HepG2 (cell line): Measurements from ENCODE around the gene ANAPC10. TPM values are rescaled to one million over a fixed set of nuclear protein-coding genes. Genes with fewer than 3 reads are reported as not detected.

ENCODE experiments used
- ATAC-seq: fragments of 200-7000 bp; cut with Tn5 transposase; 3 replicates; pipeline ENCODE4 v1.9.1; 2020; ENCODE audit warnings: mild to moderate bottlenecking, moderate library complexity
- BruUV-seq: library from RNA; stranded (reverse); fragments of 400-500 nt; replicated peaks from 2 replicates; lab custom pipeline; 2021; lab: Mats Ljungman, UMichigan
- CTCF ChIA-PET: fragments of 300-600 bp; formaldehyde crosslinking; extraction: SDS; loops from one replicate; lab custom pipeline; 2021; ENCODE audit warnings: low total read pairs, inconsistent platforms, low intra/inter-chr PET ratio; lab: Yijun Ruan, JAX
- POLR2A ChIA-PET: fragments of 350-600 bp; sonication (Branson Sonifier 250); formaldehyde crosslinking; loops from one replicate; lab custom pipeline; 2020; ENCODE audit warnings: antibody characterized with exemption, inconsistent platforms; lab: Yijun Ruan, JAX
- DNase-seq: peaks from one replicate; pipeline ENCODE4 v3.0.0-alpha.2; 2015; ENCODE audit warnings: low spot score
- FAIRE-seq: peaks from 3 replicates; lab custom pipeline; 2011; peaks lifted over from hg19 to GRCh38; lab: Jason Lieb, UNC
- H2AFZ ChIP-seq: one replicate; pipeline ENCODE4 v1.6.1; 2011; ENCODE audit warnings: low read length, inconsistent platforms
- H3K27ac ChIP-seq: fragments of 300-600 bp; 3 replicates; pipeline ENCODE4 v1.8.0; 2011; ENCODE audit warnings: mixed run types, mild to moderate bottlenecking, mixed read lengths, low read length, inconsistent platforms; ENCODE audit not compliant: insufficient read depth; ENCODE audit errors: extremely low read length
- H3K27me3 ChIP-seq, 2 experiments: fragments of 200-600 bp in 1 of 2; 2 replicates in 1 of 2; 3 replicates in 1 of 2; pipeline versions ENCODE4 v1.6.0 to v1.8.0; 2011; ENCODE audit warnings: low read length in 2 of 2, mild to moderate bottlenecking in 2 of 2, moderate library complexity in 2 of 2, inconsistent platforms in 1 of 2; ENCODE audit not compliant: insufficient read depth in 2 of 2, control insufficient read depth in 1 of 2
- H3K36me3 ChIP-seq, 2 experiments: fragments of 200-600 bp in 1 of 2; replicated peaks in 1 of 2; 2 replicates in 1 of 2; 3 replicates in 1 of 2; pipeline versions ENCODE4 v1.5.1 to v1.8.0; 2011; ENCODE audit warnings: low read length in 2 of 2, inconsistent platforms in 1 of 2; ENCODE audit not compliant: insufficient read depth in 2 of 2, control insufficient read depth in 1 of 2
- H3K4me1 ChIP-seq: 2 replicates; pipeline ENCODE4 v1.5.1; 2012; ENCODE audit warnings: low read length, inconsistent platforms; ENCODE audit not compliant: insufficient read depth
- H3K4me2 ChIP-seq: 2 replicates; pipeline ENCODE4 v1.6.0; 2011; ENCODE audit warnings: low read depth, low read length, inconsistent platforms
- H3K4me3 ChIP-seq, 3 experiments: fragments of 200-600 bp in 1 of 3; sonication (generic), shearing (Covaris generic) in 1 of 3; replicated peaks in 1 of 3; 2 replicates each; pipeline ENCODE4 v1.5.1; 2011 to 2016; ENCODE audit warnings: low read length in 3 of 3, inconsistent platforms in 2 of 3, low read depth in 2 of 3, mild to moderate bottlenecking in 2 of 3, control low read depth in 1 of 3, mixed read lengths in 1 of 3; ENCODE audit not compliant: insufficient read depth in 1 of 3
- H3K79me2 ChIP-seq: one replicate; pipeline ENCODE4 v1.6.1; 2011; ENCODE audit warnings: low read length, inconsistent platforms; ENCODE audit not compliant: insufficient read depth
- H3K9ac ChIP-seq: 2 replicates; pipeline ENCODE4 v1.6.0; 2011; ENCODE audit warnings: mild to moderate bottlenecking, low read depth, low read length, inconsistent platforms; ENCODE audit not compliant: insufficient read depth
- H3K9me3 ChIP-seq: 2 replicates; pipeline ENCODE4 v1.5.1; 2012; ENCODE audit warnings: mild to moderate bottlenecking, low read length
- H4K20me1 ChIP-seq: 2 replicates; pipeline ENCODE4 v1.6.0; 2011; ENCODE audit warnings: inconsistent platforms, mild to moderate bottlenecking, low read length, moderate library complexity; ENCODE audit not compliant: insufficient read depth
- FIP1L1 ChIP-seq: fragments of 200-400 bp; formaldehyde crosslinking; IDR thresholded peaks from 2 replicates; pipeline ENCODE4 v1.6.1; 2018; ENCODE audit warnings: low read depth, mild to moderate bottlenecking, low read length, moderate library complexity, borderline replicate concordance; ENCODE audit not compliant: insufficient read depth
- NCOA5 ChIP-seq: sonication (generic); formaldehyde crosslinking; IDR thresholded peaks from 2 replicates; pipeline ENCODE4 v1.4.0; 2020; ENCODE audit warnings: missing genetic modification reagents
- NR0B2 ChIP-seq: sonication (generic); formaldehyde crosslinking; IDR thresholded peaks from 2 replicates; pipeline ENCODE4 v1.4.0; 2020; ENCODE audit warnings: mild to moderate bottlenecking, missing genetic modification reagents
- SOX5 ChIP-seq: IDR thresholded peaks from 2 replicates; pipeline ENCODE4 v1.6.1; 2016; ENCODE audit warnings: borderline replicate concordance
- ZNF496 ChIP-seq: sonication (generic); formaldehyde crosslinking; IDR thresholded peaks from 2 replicates; pipeline ENCODE4 v1.8.1; 2023; ENCODE audit warnings: mild to moderate bottlenecking, moderate library complexity, missing genetic modification reagents; ENCODE audit not compliant: insufficient replicate concordance
- ZNF709 ChIP-seq: sonication (generic); formaldehyde crosslinking; IDR thresholded peaks from 2 replicates; pipeline ENCODE4 v1.5.0; 2020; ENCODE audit warnings: mild to moderate bottlenecking, missing genetic modification reagents
- WGBS: methylation state at CpG from one replicate; pipeline ENCODE4 v1.1.6; 2017; ENCODE audit warnings: low lambda C conversion rate; 5-methylcytosine and 5-hydroxymethylcytosine counted together
- in situ Hi-C: cut with HindIII; loops from 2 replicates; pipeline ENCODE4 v1.10.0; 2017; ENCODE audit warnings: low pct_unique_long_range_greater_than_20kb; ENCODE audit not compliant: extremely low pct_ligation_motif_present
- intact Hi-C: fragments of 100-400 bp; cut with micrococcal nuclease; formaldehyde crosslinking; loops from one replicate; pipeline ENCODE4 v1.10.0; 2022; ENCODE audit not compliant: unreplicated experiment
- polyA plus RNA-seq, 8 experiments: library from polyadenylated mRNA; depleted of rRNA in 3 of 8; stranded (reverse) in 7 of 8; unstranded in 1 of 8; fragments of >200 nt; fragmentation: Illumina TruSeq in 4 of 8; extraction: Trizol in 4 of 8; gene quantifications; 2 replicates each; pipeline versions ENCODE4 v1.2.1 to v1.2.3, GENCODE V29; 2011 to 2016; ENCODE audit warnings: low read depth in 4 of 8, missing spikeins in 1 of 8, mixed read lengths in 1 of 8; ENCODE audit not compliant: insufficient read depth in 1 of 8
- total RNA-seq, 5 experiments: library from RNA; depleted of rRNA; stranded (reverse); fragments of >200 nt; fragmentation: Illumina TruSeq; extraction: Trizol; gene quantifications; 2 replicates each; pipeline ENCODE4 v1.2.3, GENCODE V29; 2016; ENCODE audit warnings: low read depth in 1 of 5
- TF ChIP-seq, protein P1 (sequence below): sonication (generic); formaldehyde crosslinking; IDR thresholded peaks from 2 replicates; pipeline ENCODE4 v1.5.0; 2020; ENCODE audit warnings: mild to moderate bottlenecking, missing genetic modification reagents, moderate library complexity

ANAPC10 gene
- total and polyA plus RNA-seq, 2 of the 13 experiments (the other 11 are each of a cell fraction or from before 2014, with no cell fraction given) = 21.9 to 32.7 TPM

DNA sequence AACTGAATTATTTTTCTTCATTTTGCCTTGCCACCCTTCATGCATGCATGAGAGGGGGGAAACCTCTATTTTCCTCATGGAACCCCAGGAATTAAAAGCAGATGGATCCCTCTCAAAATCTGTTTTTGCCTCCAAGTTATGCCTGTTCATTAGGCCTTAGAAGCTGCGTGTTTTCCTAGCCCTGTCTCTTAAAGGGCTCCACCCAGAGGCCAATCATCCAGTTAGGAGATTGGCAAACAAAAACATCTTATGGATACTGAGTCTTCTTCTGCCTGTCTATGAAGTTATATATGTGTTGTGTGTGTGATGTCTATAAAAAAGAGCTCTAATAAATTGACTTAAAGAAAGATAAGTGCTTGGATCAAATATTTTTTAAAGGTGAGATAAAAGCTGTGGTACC lies 142.9 kb downstream of the ANAPC10 start:
- ChIA-PET POLR2A (no interaction called here), CTCF (no interaction called here)
- Histone ChIP-seq H3K9ac (no peak overlapping the region), H2AFZ (no peak overlapping the region), H4K20me1 (no peaks in the 10 kb centered on the region), H3K27ac (no peak overlapping the region), H3K4me3 (no peak overlapping the region), H3K79me2 (no peaks in the 10 kb centered on the region), H3K4me1 (no peaks in the 10 kb centered on the region), H3K4me2 (no peak overlapping the region), H3K9me3 (0 out of 2 replicates have a peak, but pooled peaks cover 8% of the 10 kb centered on the region), H3K27me3 (no peaks in the 10 kb centered on the region), H3K36me3 (no peaks in the 10 kb centered on the region)
- 30% methylated on average over 1 of the region's 1 CpG for WGBS
- DNase-seq = no peak
- peak; percentile 35; the same call in 1 of the 3 replicates for ATAC-seq
- no peak for TF ChIP-seq ZNF496 (CRISPR knock-in tag)
- no peak for TF ChIP-seq NCOA5 (CRISPR knock-in tag)
- no peak for TF ChIP-seq NR0B2 (CRISPR knock-in tag)
- TF ChIP-seq, protein P1, sequence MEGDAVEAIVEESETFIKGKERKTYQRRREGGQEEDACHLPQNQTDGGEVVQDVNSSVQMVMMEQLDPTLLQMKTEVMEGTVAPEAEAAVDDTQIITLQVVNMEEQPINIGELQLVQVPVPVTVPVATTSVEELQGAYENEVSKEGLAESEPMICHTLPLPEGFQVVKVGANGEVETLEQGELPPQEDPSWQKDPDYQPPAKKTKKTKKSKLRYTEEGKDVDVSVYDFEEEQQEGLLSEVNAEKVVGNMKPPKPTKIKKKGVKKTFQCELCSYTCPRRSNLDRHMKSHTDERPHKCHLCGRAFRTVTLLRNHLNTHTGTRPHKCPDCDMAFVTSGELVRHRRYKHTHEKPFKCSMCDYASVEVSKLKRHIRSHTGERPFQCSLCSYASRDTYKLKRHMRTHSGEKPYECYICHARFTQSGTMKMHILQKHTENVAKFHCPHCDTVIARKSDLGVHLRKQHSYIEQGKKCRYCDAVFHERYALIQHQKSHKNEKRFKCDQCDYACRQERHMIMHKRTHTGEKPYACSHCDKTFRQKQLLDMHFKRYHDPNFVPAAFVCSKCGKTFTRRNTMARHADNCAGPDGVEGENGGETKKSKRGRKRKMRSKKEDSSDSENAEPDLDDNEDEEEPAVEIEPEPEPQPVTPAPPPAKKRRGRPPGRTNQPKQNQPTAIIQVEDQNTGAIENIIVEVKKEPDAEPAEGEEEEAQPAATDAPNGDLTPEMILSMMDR (CRISPR knock-in tag) = peak; percentile 22; the same call in 1 of the 2 replicates
- TF ChIP-seq ZNF709 (CRISPR knock-in tag) = no peak
- BruUV-seq = no TSS peak
- no peak for FAIRE-seq
- intact Hi-C loops (no loop called here), in situ Hi-C loops (no loop called here)

- H3K4me1 ChIP-seq = no peaks in the 10 kb centered on the region
- TF ChIP-seq FIP1L1 (no peak), SOX5 (no peak)
- TF ChIP-seq, all 625 proteins: peak for 0
- H3K4me2 ChIP-seq = no peak overlapping the region
- H3K27me3 ChIP-seq = no peaks in the 10 kb centered on the region
- DNase-seq = no peak
- intact Hi-C loops = no loop called here
- no peak overlapping the region for H3K9ac ChIP-seq
- 0 out of 2 replicates have a peak, but pooled peaks cover 8% of the 10 kb centered on the region for H3K9me3 ChIP-seq
- H3K79me2 ChIP-seq = no peaks in the 10 kb centered on the region
- WGBS = 14% methylated on average over 1 of the region's 1 CpG
- ChIA-PET POLR2A (no interaction called here), CTCF (no interaction called here)
- H3K36me3 ChIP-seq = no peaks in the 10 kb centered on the region
- ATAC-seq = no peak
- no peak overlapping the region for H3K27ac ChIP-seq
- H3K4me3 ChIP-seq = no peak overlapping the region
- BruUV-seq = no TSS peak
- no peaks in the 10 kb centered on the region for H4K20me1 ChIP-seq
- no peak for FAIRE-seq
- H2AFZ ChIP-seq = no peak overlapping the region
- in situ Hi-C loops = no loop called here
Observed at GRCh38 chr4:144954230-144954629, 143.8 kb downstream of the ANAPC10 start.
